Vein endothelial cell (primary cell): ENCODE measurements around the gene NENF. TPM values are rescaled to one million over a fixed set of nuclear protein-coding genes. Genes with fewer than 3 reads are reported as not detected.

Experiments
- total RNA-seq: library from RNA; depleted of rRNA; stranded (reverse); fragments of >200 nt; gene quantifications from 2 replicates; pipeline ENCODE4 v1.2.3, GENCODE V29; 2012

NENF gene
- 5.4 and 12.1 TPM in 2 replicates for total RNA-seq

GRCh38 chr1:212432661-212433576 is at the start of gene NENF:
Gene NENF (plus strand): TSS chr1:212432920. CDS start chr1:212432944, 24 bp downstream.

GRCh38 chr1:212414328-212415106 is 18.2 kb upstream of the NENF start, which contains the start of gene PACC1:
Gene PACC1 (minus strand): TSS chr1:212414886. CDS start chr1:212414757, 129 bp downstream.

Other genes starting within 250 kb of the NENF start
- 29.4 and 44.4 TPM in 2 replicates for gene PPP2R5A, start 147.5 kb upstream of the NENF start, total RNA-seq
- 10.8 and 14.2 TPM in 2 replicates for gene PACC1, start 18.0 kb upstream of the NENF start, total RNA-seq
- gene ATF3, start 175.8 kb downstream of the NENF start, total RNA-seq, result 1.1 and 2.3 TPM in 2 replicates